ENCODE measurements around the gene FLVCR1. TPM values are rescaled to one million over a fixed set of nuclear protein-coding genes. Genes with fewer than 3 reads are reported as not detected.

The FLVCR1 gene
- total RNA-seq, 4 donors from 2014 or later, result 2.0 to 28.9 (median 7.6) TPM

DNA sequence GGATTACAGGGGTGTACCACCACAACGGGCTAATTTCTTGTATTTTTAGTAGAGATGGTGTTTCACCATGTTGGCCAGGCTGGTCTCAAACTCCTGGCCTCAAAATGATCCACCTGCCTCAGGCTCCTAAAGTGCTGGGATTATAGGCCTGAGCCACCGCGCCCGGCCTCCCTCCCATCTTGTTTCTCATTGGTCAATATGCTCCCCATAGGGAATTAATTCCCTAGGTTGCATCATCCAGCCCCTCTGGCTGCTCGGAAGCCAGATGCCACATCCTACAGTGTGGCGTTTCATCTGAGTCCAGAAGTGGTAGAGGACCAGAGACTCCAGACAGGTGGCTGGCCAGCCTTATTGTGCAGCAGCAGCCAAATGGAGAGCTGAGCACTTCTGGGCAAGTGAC, 80.8 kb downstream of the FLVCR1 start:
- H3K27ac ChIP-seq, result no peak overlapping the region
- no peak overlapping the region for H3K4me3 ChIP-seq
- intact Hi-C loops (cut with DNase I; ENCODE audit: low total_unique reads), result no loop called here
- no peaks in the 10 kb centered on the region for H3K27me3 ChIP-seq
- H3K4me1 ChIP-seq, result no peaks in the 10 kb centered on the region
- no peak for DNase-seq
- H3K36me3 ChIP-seq, result no peaks in the 10 kb centered on the region
- no peak for TF ChIP-seq POLR2A (IDR thresholded peaks at IDR 0.05)
- TF ChIP-seq, protein P1, sequence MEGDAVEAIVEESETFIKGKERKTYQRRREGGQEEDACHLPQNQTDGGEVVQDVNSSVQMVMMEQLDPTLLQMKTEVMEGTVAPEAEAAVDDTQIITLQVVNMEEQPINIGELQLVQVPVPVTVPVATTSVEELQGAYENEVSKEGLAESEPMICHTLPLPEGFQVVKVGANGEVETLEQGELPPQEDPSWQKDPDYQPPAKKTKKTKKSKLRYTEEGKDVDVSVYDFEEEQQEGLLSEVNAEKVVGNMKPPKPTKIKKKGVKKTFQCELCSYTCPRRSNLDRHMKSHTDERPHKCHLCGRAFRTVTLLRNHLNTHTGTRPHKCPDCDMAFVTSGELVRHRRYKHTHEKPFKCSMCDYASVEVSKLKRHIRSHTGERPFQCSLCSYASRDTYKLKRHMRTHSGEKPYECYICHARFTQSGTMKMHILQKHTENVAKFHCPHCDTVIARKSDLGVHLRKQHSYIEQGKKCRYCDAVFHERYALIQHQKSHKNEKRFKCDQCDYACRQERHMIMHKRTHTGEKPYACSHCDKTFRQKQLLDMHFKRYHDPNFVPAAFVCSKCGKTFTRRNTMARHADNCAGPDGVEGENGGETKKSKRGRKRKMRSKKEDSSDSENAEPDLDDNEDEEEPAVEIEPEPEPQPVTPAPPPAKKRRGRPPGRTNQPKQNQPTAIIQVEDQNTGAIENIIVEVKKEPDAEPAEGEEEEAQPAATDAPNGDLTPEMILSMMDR (IDR thresholded peaks at IDR 0.05), result no peak
- H3K9me3 ChIP-seq, result no peaks in the 10 kb centered on the region

DNA sequence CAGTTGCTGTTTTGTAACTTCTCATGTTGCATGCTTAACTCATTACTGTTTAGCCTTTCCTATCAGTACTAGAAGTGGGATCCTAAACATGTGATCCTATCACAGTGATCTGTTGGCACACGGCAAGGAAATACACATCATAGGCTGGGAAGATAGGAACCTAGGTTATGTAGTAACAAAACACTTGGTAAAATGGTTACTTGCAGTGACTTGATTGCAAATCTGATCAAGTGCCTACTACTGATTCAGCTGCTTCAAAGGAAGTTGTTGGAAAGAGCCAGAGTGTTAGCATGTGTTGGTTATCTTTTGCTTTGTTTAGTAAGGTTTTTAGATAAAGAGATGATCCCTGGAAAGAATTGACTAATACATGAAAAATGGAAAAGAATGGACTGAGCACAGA, 83.4 kb downstream of the FLVCR1 start:
- no peak for TF ChIP-seq POLR2A (IDR thresholded peaks at IDR 0.05)
- TF ChIP-seq, protein P1 (IDR thresholded peaks at IDR 0.05), result no peak

GRCh38 chr1:212942679-212943392, 84.8 kb downstream of the FLVCR1 start:
- Histone ChIP-seq H3K9me3 (no peaks in the 10 kb centered on the region), H3K27me3 (no peaks in the 10 kb centered on the region), H3K4me1 (no peaks in the 10 kb centered on the region), H3K4me3 (no peak overlapping the region), H3K27ac (no peak overlapping the region), H3K36me3 (no peaks in the 10 kb centered on the region)
- DNase-seq, result no peak
- TF ChIP-seq POLR2A (IDR thresholded peaks at IDR 0.05), result no peak
- TF ChIP-seq, protein P1 (IDR thresholded peaks at IDR 0.05), result no peak
- intact Hi-C loops (cut with DNase I; ENCODE audit: low total_unique reads), result no loop called here

More for the DNA sequence above, 83.4 kb downstream of the FLVCR1 start:
- H3K36me3 ChIP-seq, result no peaks in the 10 kb centered on the region
- no peaks in the 10 kb centered on the region for H3K27me3 ChIP-seq
- H3K27ac ChIP-seq, result no peak overlapping the region
- no peak for DNase-seq
- H3K9me3 ChIP-seq, result no peaks in the 10 kb centered on the region
- intact Hi-C loops (cut with DNase I; ENCODE audit: low total_unique reads), result no loop called here
- no peak overlapping the region for H3K4me3 ChIP-seq
- no peaks in the 10 kb centered on the region for H3K4me1 ChIP-seq

DNA sequence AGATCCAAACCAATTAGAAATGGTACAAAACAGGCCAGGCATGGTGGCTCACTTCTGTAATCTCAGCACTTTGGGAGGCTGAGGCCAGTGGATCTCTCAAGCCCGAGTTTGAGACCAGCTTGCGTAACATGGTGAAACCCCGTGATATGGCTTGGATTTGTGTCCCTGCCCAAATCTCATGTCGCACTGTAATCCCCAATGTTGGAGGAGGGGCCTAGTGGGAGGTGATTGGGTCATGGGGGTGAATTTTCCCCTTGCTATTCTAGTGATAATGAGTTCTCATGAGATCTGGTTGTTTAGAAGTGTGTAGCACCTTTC, 85.3 kb downstream of the FLVCR1 start:
- intact Hi-C loops (cut with DNase I; ENCODE audit: low total_unique reads), result no loop called here
- Histone ChIP-seq H3K27ac (no peak overlapping the region), H3K36me3 (no peaks in the 10 kb centered on the region), H3K4me3 (no peak overlapping the region), H3K4me1 (no peaks in the 10 kb centered on the region), H3K27me3 (no peaks in the 10 kb centered on the region), H3K9me3 (no peaks in the 10 kb centered on the region)
- DNase-seq, result no peak
- TF ChIP-seq, protein P1 (IDR thresholded peaks at IDR 0.05), result no peak
- no peak for TF ChIP-seq POLR2A (IDR thresholded peaks at IDR 0.05)

GRCh38 chr1:212944229-212944901, 86.3 kb downstream of the FLVCR1 start:
- Histone ChIP-seq H3K4me3 (no peak overlapping the region), H3K36me3 (no peaks in the 10 kb centered on the region)

More at GRCh38 chr1:212944229-212944901, 86.3 kb downstream of the FLVCR1 start:
- Histone ChIP-seq H3K4me1 (no peaks in the 10 kb centered on the region), H3K9me3 (no peaks in the 10 kb centered on the region), H3K27me3 (no peaks in the 10 kb centered on the region), H3K27ac (no peak overlapping the region)
- no peak for TF ChIP-seq POLR2A (IDR thresholded peaks at IDR 0.05)
- TF ChIP-seq, protein P1 (IDR thresholded peaks at IDR 0.05), result no peak
- DNase-seq, result no peak
- intact Hi-C loops (cut with DNase I; ENCODE audit: low total_unique reads), result no loop called here

All from uterus (tissue), 4 donors.